ENCODE results near the gene MAPRE2.
"Not testable (repeated sequence)": the region's sequence is repeated elsewhere in the genome, so short reads cannot be mapped to it uniquely, and the experiment has no call there.

The MAPRE2 gene

GRCh38 chr18:35122586-35123224, 81.5 kb downstream of the MAPRE2 start:
- no peak for DNase-seq (ENCODE audit: low read depth)

- no peak for DNase-seq (ENCODE audit: low read depth)
Measured at GRCh38 chr18:35123811-35124210, 82.6 kb downstream of the MAPRE2 start.

- DNase-seq (ENCODE audit: low read depth) = no peak
Measured at GRCh38 chr18:35127201-35127600, 86.0 kb downstream of the MAPRE2 start.

GRCh38 chr18:35128675-35129074, 87.5 kb downstream of the MAPRE2 start:
- DNase-seq (ENCODE audit: low read depth) = no peak

- no peak for DNase-seq (ENCODE audit: low read depth)
Measured at GRCh38 chr18:35130236-35130635, 89.0 kb downstream of the MAPRE2 start.

- no peak for DNase-seq (ENCODE audit: low read depth)
Measured at GRCh38 chr18:35131387-35132020, 90.3 kb downstream of the MAPRE2 start.

- DNase-seq (ENCODE audit: low read depth) = no peak
Measured at GRCh38 chr18:35132021-35132902, 91.0 kb downstream of the MAPRE2 start.

- DNase-seq (ENCODE audit: low read depth) = no peak
Measured at GRCh38 chr18:35134190-35134730, 93.0 kb downstream of the MAPRE2 start.

GRCh38 chr18:35134791-35135531, 93.7 kb downstream of the MAPRE2 start:
- DNase-seq (ENCODE audit: low read depth) = no peak

- no peak for DNase-seq (ENCODE audit: low read depth)
Measured at GRCh38 chr18:35136248-35136647, 95.0 kb downstream of the MAPRE2 start.

GRCh38 chr18:35136885-35137284, 95.7 kb downstream of the MAPRE2 start:
- no peak for DNase-seq (ENCODE audit: low read depth)

GRCh38 chr18:35137632-35138031, 96.4 kb downstream of the MAPRE2 start:
- no peak for DNase-seq (ENCODE audit: low read depth)

GRCh38 chr18:35138773-35139172, 97.6 kb downstream of the MAPRE2 start:
- no peak for DNase-seq (ENCODE audit: low read depth)

- no peak for DNase-seq (ENCODE audit: low read depth)
Measured at GRCh38 chr18:35139517-35139916, 98.3 kb downstream of the MAPRE2 start.

- DNase-seq (ENCODE audit: low read depth) = no peak
Measured at GRCh38 chr18:35141077-35141476, 99.9 kb downstream of the MAPRE2 start.

- DNase-seq (ENCODE audit: low read depth) = no peak
Measured at GRCh38 chr18:35141567-35142274, 100.5 kb downstream of the MAPRE2 start.

- DNase-seq (ENCODE audit: low read depth) = no peak
Measured at GRCh38 chr18:35142275-35142615, 101.0 kb downstream of the MAPRE2 start.

- DNase-seq (ENCODE audit: low read depth) = peak; percentile 47
Measured at GRCh38 chr18:35143622-35144596, 102.7 kb downstream of the MAPRE2 start.

- DNase-seq (ENCODE audit: low read depth) = no peak
Measured at GRCh38 chr18:35144698-35145097, 103.5 kb downstream of the MAPRE2 start.

- DNase-seq (ENCODE audit: low read depth) = not testable (repeated sequence)
Measured at GRCh38 chr18:35150195-35150594, 109.0 kb downstream of the MAPRE2 start.

All from fibroblast of gingiva (primary cell).